ENCODE results near the gene BID. TPM values are rescaled to one million over a fixed set of nuclear protein-coding genes. Genes with fewer than 3 reads are reported as not detected.

The BID gene
- total RNA-seq, 2 experiments from 2014 or later: 8.9 to 10.3 TPM

GRCh38 chr22:17777005-17777716 lies 2.9 kb upstream of the BID start:
- Mint-ChIP-seq H3K27ac (peak overlapping the region; percentile 96), H3K36me3 (ENCODE audit: low read depth) (peaks cover 25% of the 10 kb centered on the region), H3K9me3 (no peaks in the 10 kb centered on the region), H3K27me3 (no peaks in the 10 kb centered on the region), H3K4me3 (peak overlapping the region; percentile 93), H3K4me1 (ENCODE audit: low read depth) (peaks cover 84% of the 10 kb centered on the region)
- ChIA-PET CTCF (interaction anchor here (0.5 to 2.7 kb wide), 6 partner anchors 8 to 557 kb away, joined by 3 to 10 read pairs (median 4); no protein-coding TSS in a partner anchor), POLR2A (interaction anchor here (1.3 to 2.0 kb wide), 4 partner anchors 9 to 300 kb away, joined by 4 to 10 read pairs (median 7); partner anchors contain the start of gene PEX26)
- no peak for TF ChIP-seq CTCF (IDR thresholded peaks at IDR 0.05)
- peak; percentile 52 to 89 (median 60) for DNase-seq
- Histone ChIP-seq H3K9me3 (ENCODE audit: control insufficient read depth in 1 of 2, insufficient read depth in 1 of 2, low read length in 2 of 2) (peaks cover 0 to 18% of the 10 kb centered on the region in 2 experiments), H3K27ac (ENCODE audit: low read depth in 1 of 2, low read length in 2 of 2) (peak overlapping the region; percentile 82 to 92), H3K4me1 (ENCODE audit: insufficient read depth, low read length) (peaks cover 89% of the 10 kb centered on the region), H3K4me3 (ENCODE audit: low read length) (peak overlapping the region; percentile 71), H3K36me3 (ENCODE audit: insufficient read depth, low read length) (peaks cover 4% of the 10 kb centered on the region), H3K27me3 (ENCODE audit: control insufficient read depth in 1 of 2, insufficient read depth in 2 of 2, low read length in 2 of 2) (no peaks in the 10 kb centered on the region)
- intact Hi-C loops (cut with DNase I, micrococcal nuclease): loop anchor here in 1 of 2 experiments (1.0 to 10.0 kb wide), 2 partner anchors 9 to 142 kb away; partner anchors contain the start of gene BCL2L13
- ATAC-seq (ENCODE audit: poor library complexity): peak; percentile 51

- Mint-ChIP-seq H3K4me1 (ENCODE audit: low read depth) (peaks cover 85% of the 10 kb centered on the region), H3K36me3 (ENCODE audit: low read depth) (peaks cover 25% of the 10 kb centered on the region), H3K27ac (peak overlapping the region; percentile 96), H3K9me3 (no peaks in the 10 kb centered on the region), H3K27me3 (no peaks in the 10 kb centered on the region), H3K4me3 (peak overlapping the region; percentile 93)
- H3K27me3 ChIP-seq (ENCODE audit: control insufficient read depth in 1 of 2, insufficient read depth in 2 of 2, low read length in 2 of 2): no peaks in the 10 kb centered on the region
- peaks cover 88% of the 10 kb centered on the region for H3K4me1 ChIP-seq (ENCODE audit: insufficient read depth, low read length)
- peaks cover 0 to 15% of the 10 kb centered on the region in 2 experiments for H3K9me3 ChIP-seq (ENCODE audit: control insufficient read depth in 1 of 2, insufficient read depth in 1 of 2, low read length in 2 of 2)
- ATAC-seq (ENCODE audit: poor library complexity) (peak; percentile 16), DNase-seq (peak in 5 of 14 experiments; percentile 20 to 51 (median 34))
- H3K36me3 ChIP-seq (ENCODE audit: insufficient read depth, low read length): peaks cover 11% of the 10 kb centered on the region
- intact Hi-C loops (cut with DNase I, micrococcal nuclease): loop anchor here in 1 of 2 experiments (10.0 kb wide), 1 partner anchor 141 kb away; the partner anchor contains the start of gene BCL2L13
- H3K27ac ChIP-seq (ENCODE audit: low read depth in 1 of 2, low read length in 2 of 2): peak overlapping the region; percentile 55 to 60
- no peak for TF ChIP-seq CTCF (IDR thresholded peaks at IDR 0.05)
- no peak overlapping the region for H3K4me3 ChIP-seq (ENCODE audit: low read length)
- CTCF ChIA-PET: interaction anchor here (1.3 to 1.4 kb wide), 2 partner anchors 8 to 9 kb away, joined by 3 to 10 read pairs; no protein-coding TSS in a partner anchor
- POLR2A ChIA-PET: interaction anchor here (1.5 to 2.0 kb wide), 2 partner anchors 137 to 302 kb away, joined by 4 to 10 read pairs; partner anchors contain the start of gene PEX26
Measured at GRCh38 chr22:17775781-17776465, 1.7 kb upstream of the BID start.
